SK-N-SH (cell line): ENCODE measurements around the gene SFXN1. TPM values are rescaled to one million over a fixed set of nuclear protein-coding genes. Genes with fewer than 3 reads are reported as not detected.

ENCODE experiments used
- CTCF ChIA-PET: fragments of 300-600, 350-600 bp; formaldehyde crosslinking; extraction: SDS; loops from one replicate; lab custom pipeline; 2021; lab: Yijun Ruan, JAX
- POLR2A ChIA-PET: fragments of 350-600 bp; sonication (Branson Sonifier 250); formaldehyde crosslinking; extraction: SDS; loops from one replicate; lab custom pipeline; 2020; ENCODE audit warnings: antibody characterized with exemption, inconsistent platforms; lab: Yijun Ruan, JAX
- DNase-seq: peaks from one replicate; pipeline ENCODE4 v3.0.0; 2012
- H2AFZ ChIP-seq: fragments of 200-600 bp; sonication (generic); 2 replicates; pipeline ENCODE4 v1.8.1; 2016; ENCODE audit warnings: antibody characterized with exemption, mild to moderate bottlenecking, low read depth
- H3F3A ChIP-seq: fragments of 200-600 bp; sonication (generic); replicated peaks from 2 replicates; pipeline ENCODE3; 2016; ENCODE audit warnings: antibody characterized with exemption, mild to moderate bottlenecking; ENCODE audit not compliant: insufficient read depth
- H3K27ac ChIP-seq, 2 experiments: fragments of 200-500 bp in 1 of 2; fragments of 200-600 bp in 1 of 2; sonication (Bioruptor generic) in 1 of 2; sonication (generic), shearing (Covaris generic) in 1 of 2; 2 replicates each; pipeline versions ENCODE4 v1.5.1 to v1.6.1; 2014 to 2016; ENCODE audit warnings: low read depth in 2 of 2, inconsistent platforms in 1 of 2, low read length in 1 of 2, mild to moderate bottlenecking in 1 of 2, mixed read lengths in 1 of 2
- H3K27me3 ChIP-seq: fragments of 200-600 bp; sonication (generic), shearing (Covaris generic); 2 replicates; pipeline ENCODE4 v1.6.1; 2016; ENCODE audit warnings: mixed run types; ENCODE audit not compliant: insufficient read depth
- H3K36me3 ChIP-seq, 2 experiments: fragments of 200-500 bp in 1 of 2; fragments of 200-600 bp in 1 of 2; sonication (Bioruptor generic) in 1 of 2; sonication (generic) in 1 of 2; replicated peaks in 1 of 2; 2 replicates each; pipeline versions ENCODE3 to v1.5.1; 2014 to 2016; ENCODE audit warnings: low read length in 1 of 2, mild to moderate bottlenecking in 1 of 2; ENCODE audit not compliant: insufficient read depth in 2 of 2, control insufficient read depth in 1 of 2
- H3K4me1 ChIP-seq, 2 experiments: fragments of 200-500 bp in 1 of 2; fragments of 200-600 bp in 1 of 2; sonication (Bioruptor generic) in 1 of 2; sonication (generic), shearing (Covaris generic) in 1 of 2; 2 replicates each; pipeline versions ENCODE4 v1.5.1 to v1.6.1; 2014 to 2016; ENCODE audit warnings: low read depth in 1 of 2, low read length in 1 of 2, mixed run types in 1 of 2; ENCODE audit not compliant: insufficient read depth in 2 of 2, control insufficient read depth in 1 of 2
- H3K4me2 ChIP-seq: fragments of 200-600 bp; sonication (generic), shearing (Covaris generic); 2 replicates; pipeline ENCODE4 v1.6.1; 2017; ENCODE audit warnings: mixed run types
- H3K4me3 ChIP-seq, 2 experiments: fragments of 200-500 bp in 1 of 2; fragments of 200-600 bp in 1 of 2; sonication (Bioruptor generic) in 1 of 2; sonication (generic), shearing (Covaris generic) in 1 of 2; 2 replicates each; pipeline versions ENCODE4 v1.5.1 to v1.8.1; 2014 to 2016; ENCODE audit warnings: low read depth in 2 of 2, inconsistent platforms in 1 of 2, low read length in 1 of 2, mild to moderate bottlenecking in 1 of 2, mixed read lengths in 1 of 2, moderate library complexity in 1 of 2
- H3K79me2 ChIP-seq: fragments of 200-600 bp; sonication (generic); 2 replicates; pipeline ENCODE4 v1.8.1; 2017; ENCODE audit warnings: mild to moderate bottlenecking; ENCODE audit not compliant: insufficient read depth
- H3K9ac ChIP-seq: fragments of 200-600 bp; sonication (generic); 2 replicates; pipeline ENCODE4 v1.6.1; 2017; ENCODE audit warnings: mixed run types
- H3K9me2 ChIP-seq: fragments of 200-600 bp; sonication (generic); 2 replicates; pipeline ENCODE4 v1.6.1; 2017; ENCODE audit warnings: mixed run types
- H3K9me3 ChIP-seq: fragments of 200-600 bp; sonication (generic); 2 replicates; pipeline ENCODE4 v1.6.1; 2017; ENCODE audit warnings: mixed run types, mild to moderate bottlenecking, moderate library complexity
- H4K20me1 ChIP-seq: fragments of 200-600 bp; sonication (generic); 2 replicates; pipeline ENCODE4 v1.6.1; 2017; ENCODE audit warnings: mild to moderate bottlenecking, mixed run types; ENCODE audit not compliant: insufficient read depth
- CTCF ChIP-seq: fragments of 200-600 bp; sonication (generic); IDR thresholded peaks from 2 replicates; pipeline ENCODE4 v1.6.1; 2017; ENCODE audit warnings: antibody characterized with exemption, mild to moderate bottlenecking, moderate library complexity
- EP300 ChIP-seq, 2 experiments: IDR thresholded peaks; 2 replicates each; pipeline versions ENCODE4 v1.4.0 to v1.6.1; 2012; ENCODE audit warnings: borderline replicate concordance in 1 of 2, low read depth in 1 of 2, low read length in 1 of 2
- FOSL2 ChIP-seq: IDR thresholded peaks from 2 replicates; pipeline ENCODE4 v1.4.0; 2012; ENCODE audit warnings: low read depth, mild to moderate bottlenecking, moderate library complexity, borderline replicate concordance
- FOXJ3 ChIP-seq: sonication (generic); formaldehyde crosslinking; IDR thresholded peaks from 2 replicates; pipeline ENCODE4 v1.5.1; 2020; ENCODE audit warnings: mild to moderate bottlenecking, missing genetic modification reagents
- FOXM1 ChIP-seq: IDR thresholded peaks from 2 replicates; pipeline ENCODE4 v1.4.0; 2012; ENCODE audit warnings: low read depth, mild to moderate bottlenecking
- GABPA ChIP-seq: IDR thresholded peaks from 2 replicates; pipeline ENCODE4 v1.4.0; 2012; ENCODE audit warnings: low read depth, mild to moderate bottlenecking
- GATA2 ChIP-seq: sonication (generic); formaldehyde crosslinking; IDR thresholded peaks from 2 replicates; pipeline ENCODE4 v1.5.0; 2020; ENCODE audit warnings: mild to moderate bottlenecking, missing genetic modification reagents
- MAX ChIP-seq: IDR thresholded peaks from 2 replicates; pipeline ENCODE4 v1.4.0; 2012; ENCODE audit warnings: low read depth
- POLR2AphosphoS5 ChIP-seq: IDR thresholded peaks from 2 replicates; pipeline ENCODE4 v1.6.1; 2012; ENCODE audit warnings: low read depth, low read length
- RAD21 ChIP-seq: IDR thresholded peaks from 2 replicates; pipeline ENCODE4 v1.6.1; 2012; ENCODE audit warnings: mild to moderate bottlenecking, low read length
- RCOR1 ChIP-seq: fragments of 150-350 bp; IDR thresholded peaks from 2 replicates; pipeline ENCODE4 v1.6.1; 2017; ENCODE audit warnings: antibody characterized with exemption, low read length
- RFX5 ChIP-seq: IDR thresholded peaks from 2 replicates; pipeline ENCODE4 v1.6.1; 2012; ENCODE audit warnings: mild to moderate bottlenecking, improper control_type of control experiment, low read length
- SIN3A ChIP-seq: IDR thresholded peaks from 2 replicates; pipeline ENCODE4 v1.6.1; 2012; ENCODE audit warnings: low read depth, mild to moderate bottlenecking, low read length, moderate library complexity, borderline replicate concordance
- SMC3 ChIP-seq: IDR thresholded peaks from 2 replicates; pipeline ENCODE4 v1.6.1; 2012; ENCODE audit warnings: low read depth, low read length, improper control_type of control experiment
- TCF12 ChIP-seq: IDR thresholded peaks from 2 replicates; pipeline ENCODE4 v1.4.0; 2012
- TEAD4 ChIP-seq: IDR thresholded peaks from 2 replicates; pipeline ENCODE4 v1.4.0; 2012; ENCODE audit warnings: mild to moderate bottlenecking, borderline replicate concordance; ENCODE audit not compliant: insufficient read depth
- WGBS: methylation state at CpG from one replicate; pipeline ENCODE4 v1.1.6; 2017; ENCODE audit warnings: low lambda C conversion rate; 5-methylcytosine and 5-hydroxymethylcytosine counted together
- polyA plus RNA-seq, 3 experiments: library from polyadenylated mRNA; depleted of rRNA; stranded (reverse); fragments of >200 nt; gene quantifications; 2 replicates each; pipeline ENCODE4 v1.2.3, GENCODE V29; 2012
- TF ChIP-seq, protein P1 (sequence below): IDR thresholded peaks from 2 replicates; pipeline ENCODE4 v1.4.0; 2012; ENCODE audit warnings: low read depth, borderline replicate concordance
- TF ChIP-seq, protein P2 (sequence below): fragments of 150-350 bp; IDR thresholded peaks from 2 replicates; pipeline ENCODE4 v1.6.1; 2016; ENCODE audit warnings: mild to moderate bottlenecking, low read depth, low read length

SFXN1 gene
- polyA plus RNA-seq, 1 of the 3 experiments (the other 2 are of a cell fraction) = 73.6 TPM

DNA sequence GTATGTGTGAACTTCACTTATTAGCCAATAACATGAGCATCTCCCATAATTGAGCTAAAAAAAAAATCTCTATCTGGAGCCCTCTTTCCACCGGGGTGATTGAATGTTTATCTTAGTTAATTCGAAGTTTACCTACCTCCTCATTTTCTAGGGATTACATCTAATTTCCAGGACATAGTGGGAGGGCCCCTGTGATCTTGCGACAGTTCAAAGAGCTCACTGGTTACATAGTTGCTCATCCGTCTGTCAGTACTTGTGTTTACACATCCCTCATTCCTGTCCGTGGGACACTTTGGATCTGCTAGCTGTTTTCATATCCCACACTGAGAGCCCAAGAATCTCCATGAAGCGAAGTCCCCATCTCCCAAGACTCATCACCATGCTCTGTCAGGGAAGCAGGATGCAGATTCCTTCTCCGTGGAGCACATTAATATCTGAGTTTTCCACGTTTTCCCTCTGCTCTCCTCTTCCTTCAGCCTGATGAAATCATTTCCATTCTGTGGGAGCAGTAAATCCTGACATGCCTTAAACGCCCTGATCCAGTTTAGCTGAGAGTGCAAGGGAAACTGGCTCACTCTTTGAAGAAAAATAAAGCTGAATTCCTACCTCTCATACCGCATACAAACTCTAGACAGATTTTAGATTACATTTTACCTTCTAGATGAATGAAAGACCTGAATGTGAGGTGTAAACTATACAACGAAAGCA is 10.2 kb upstream of the SFXN1 start:
- H3K36me3 ChIP-seq = no peaks in the 10 kb centered on the region
- no peaks in the 10 kb centered on the region for H4K20me1 ChIP-seq
- no peaks in the 10 kb centered on the region for H3K79me2 ChIP-seq
- H3K27ac ChIP-seq = no peak overlapping the region
- no peak overlapping the region for H3K4me2 ChIP-seq
- no peak overlapping the region for H3K4me3 ChIP-seq
- no peak overlapping the region for H3K9ac ChIP-seq
- H3F3A ChIP-seq = no peaks in the 10 kb centered on the region
- H3K9me3 ChIP-seq = no peaks in the 10 kb centered on the region
- ChIA-PET CTCF (interaction anchor here (0.8 to 2.0 kb wide), 3 partner anchors 10 to 517 kb away, joined by 3 to 6 read pairs (median 3); partner anchors contain the start of gene SFXN1), POLR2A (no interaction called here)
- DNase-seq = no peak
- H3K9me2 ChIP-seq = no peaks in the 10 kb centered on the region
- no peak for TF ChIP-seq TEAD4
- no peaks in the 10 kb centered on the region; a peak in 1 of 4 replicates for H3K4me1 ChIP-seq
- H3K27me3 ChIP-seq = no peaks in the 10 kb centered on the region
- 39% methylated on average over 11 of the region's 11 CpGs for WGBS
- H2AFZ ChIP-seq = no peak overlapping the region

- WGBS = 70% methylated on average over 1 of the region's 1 CpG
- Histone ChIP-seq H3K27me3 (no peaks in the 10 kb centered on the region; the same call in 1 of the 2 replicates), H3K27ac (no peak overlapping the region), H3K9ac (no peak overlapping the region), H3K36me3 (no peaks in the 10 kb centered on the region), H3K4me2 (no peak overlapping the region), H3K79me2 (no peaks in the 10 kb centered on the region), H3K4me3 (no peak overlapping the region), H3F3A (no peaks in the 10 kb centered on the region), H3K4me1 (no peaks in the 10 kb centered on the region; a peak in 1 of 4 replicates), H4K20me1 (no peaks in the 10 kb centered on the region), H3K9me2 (no peaks in the 10 kb centered on the region), H3K9me3 (no peaks in the 10 kb centered on the region), H2AFZ (no peak overlapping the region)
- ChIA-PET POLR2A (no interaction called here), CTCF (no interaction called here)
- no peak for DNase-seq
- TF ChIP-seq CTCF (no peak), TEAD4 (no peak), TCF12 (no peak), FOSL2 (no peak), SMC3 (no peak), POLR2AphosphoS5 (no peak), RCOR1 (no peak), SIN3A (no peak), GABPA (no peak), RFX5 (no peak)
Measured at GRCh38 chr5:175468892-175469291, 9.5 kb upstream of the SFXN1 start.

GRCh38 chr5:175469916-175470315 is 8.4 kb upstream of the SFXN1 start:
- Histone ChIP-seq H3K79me2 (no peaks in the 10 kb centered on the region), H3K4me3 (no peak overlapping the region), H3K36me3 (no peaks in the 10 kb centered on the region), H2AFZ (no peak overlapping the region), H3K9ac (no peak overlapping the region), H3K4me1 (no peaks in the 10 kb centered on the region), H3K4me2 (no peak overlapping the region), H4K20me1 (no peaks in the 10 kb centered on the region), H3K27ac (no peak overlapping the region), H3F3A (no peaks in the 10 kb centered on the region), H3K9me3 (no peaks in the 10 kb centered on the region), H3K27me3 (no peaks in the 10 kb centered on the region; the same call in 1 of the 2 replicates), H3K9me2 (no peaks in the 10 kb centered on the region)
- ChIA-PET CTCF (interaction anchor here (1.1 kb wide), 1 partner anchor 26 kb away, joined by 3 read pairs; the partner anchor contains the start of gene DRD1), POLR2A (no interaction called here)
- 23% methylated on average over 3 of the region's 3 CpGs for WGBS
- no peak for DNase-seq
- TF ChIP-seq RAD21 (no peak), EP300 (IDR thresholded peaks at IDR 0.05; ENCODE audit: borderline replicate concordance in 1 of 2, low read depth in 1 of 2, low read length in 1 of 2) (no peak), GATA2 (CRISPR knock-in tag) (no peak), RFX5 (no peak), GABPA (no peak), FOXJ3 (CRISPR knock-in tag) (no peak), MAX (no peak), FOXM1 (no peak)
- TF ChIP-seq, protein P1, sequence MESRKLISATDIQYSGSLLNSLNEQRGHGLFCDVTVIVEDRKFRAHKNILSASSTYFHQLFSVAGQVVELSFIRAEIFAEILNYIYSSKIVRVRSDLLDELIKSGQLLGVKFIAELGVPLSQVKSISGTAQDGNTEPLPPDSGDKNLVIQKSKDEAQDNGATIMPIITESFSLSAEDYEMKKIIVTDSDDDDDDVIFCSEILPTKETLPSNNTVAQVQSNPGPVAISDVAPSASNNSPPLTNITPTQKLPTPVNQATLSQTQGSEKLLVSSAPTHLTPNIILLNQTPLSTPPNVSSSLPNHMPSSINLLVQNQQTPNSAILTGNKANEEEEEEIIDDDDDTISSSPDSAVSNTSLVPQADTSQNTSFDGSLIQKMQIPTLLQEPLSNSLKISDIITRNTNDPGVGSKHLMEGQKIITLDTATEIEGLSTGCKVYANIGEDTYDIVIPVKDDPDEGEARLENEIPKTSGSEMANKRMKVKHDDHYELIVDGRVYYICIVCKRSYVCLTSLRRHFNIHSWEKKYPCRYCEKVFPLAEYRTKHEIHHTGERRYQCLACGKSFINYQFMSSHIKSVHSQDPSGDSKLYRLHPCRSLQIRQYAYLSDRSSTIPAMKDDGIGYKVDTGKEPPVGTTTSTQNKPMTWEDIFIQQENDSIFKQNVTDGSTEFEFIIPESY = no peak
- TF ChIP-seq, protein P2, sequence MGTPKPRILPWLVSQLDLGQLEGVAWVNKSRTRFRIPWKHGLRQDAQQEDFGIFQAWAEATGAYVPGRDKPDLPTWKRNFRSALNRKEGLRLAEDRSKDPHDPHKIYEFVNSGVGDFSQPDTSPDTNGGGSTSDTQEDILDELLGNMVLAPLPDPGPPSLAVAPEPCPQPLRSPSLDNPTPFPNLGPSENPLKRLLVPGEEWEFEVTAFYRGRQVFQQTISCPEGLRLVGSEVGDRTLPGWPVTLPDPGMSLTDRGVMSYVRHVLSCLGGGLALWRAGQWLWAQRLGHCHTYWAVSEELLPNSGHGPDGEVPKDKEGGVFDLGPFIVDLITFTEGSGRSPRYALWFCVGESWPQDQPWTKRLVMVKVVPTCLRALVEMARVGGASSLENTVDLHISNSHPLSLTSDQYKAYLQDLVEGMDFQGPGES = no peak
